BLaER1 treated with 17β-estradiol and CSF1 and Interleukin-3, amounts not matched to agents 10 nM and 100 nM (cell line): ENCODE results near the gene SOAT2.
A peak's percentile ranks its signal among the peaks of the same experiment; 100 is the strongest.
"Not testable (repeated sequence)": the region's sequence is repeated elsewhere in the genome, so short reads cannot be mapped to it uniquely, and the experiment has no call there.

Experiments used
- H3K27ac ChIP-seq, 11 experiments: shearing (Covaris generic); formaldehyde crosslinking; 2 replicates each; pipeline ENCODE4 v1.8.1; 2022
- H3K27me3 ChIP-seq, 11 experiments: shearing (Covaris generic); formaldehyde crosslinking; 2 replicates each; pipeline ENCODE4 v1.8.1; 2022
- H3K36me3 ChIP-seq, 11 experiments: shearing (Covaris generic); formaldehyde crosslinking; 2 replicates each; pipeline ENCODE4 v1.8.1; 2022
- H3K4me1 ChIP-seq, 10 experiments: shearing (Covaris generic); formaldehyde crosslinking; 2 replicates each; pipeline ENCODE4 v1.8.1; 2022
- H3K4me2 ChIP-seq, 11 experiments: shearing (Covaris generic); formaldehyde crosslinking; 2 replicates each; pipeline ENCODE4 v1.8.1; 2022
- H3K4me3 ChIP-seq, 10 experiments: shearing (Covaris generic); formaldehyde crosslinking; 2 replicates each; pipeline ENCODE4 v1.8.1; 2022
- H3K9ac ChIP-seq, 11 experiments: shearing (Covaris generic); formaldehyde crosslinking; 2 replicates each; pipeline ENCODE4 v1.8.1; 2022
- H3K9me3 ChIP-seq, 11 experiments: shearing (Covaris generic); formaldehyde crosslinking; replicated peaks in 1 of 11; 2 replicates each; pipeline ENCODE4 v1.8.1; 2022
- H4K20me1 ChIP-seq, 11 experiments: shearing (Covaris generic); formaldehyde crosslinking; 2 replicates each; pipeline ENCODE4 v1.8.1; 2022
- Cebpa-rat ChIP-seq, 11 experiments: shearing (Covaris generic); IDR thresholded peaks; 2 replicates each; pipeline ENCODE4 v1.8.1; 2022

Gene SOAT2

GRCh38 chr12:53161119-53161911 is 58.0 kb downstream of the SOAT2 start:
- no peak overlapping the region for H3K27ac ChIP-seq
- no peaks in the 10 kb centered on the region for H3K27me3 ChIP-seq
- no peaks in the 10 kb centered on the region for H4K20me1 ChIP-seq
- no peak for TF ChIP-seq Cebpa-rat (IDR thresholded peaks at IDR 0.05)
- no peak overlapping the region for H3K4me3 ChIP-seq
- H3K4me2 ChIP-seq = no peak overlapping the region
- no peaks in the 10 kb centered on the region; a peak in 2 of 22 replicates for H3K36me3 ChIP-seq
- H3K9ac ChIP-seq = no peak overlapping the region
- peaks cover 0 to 10% (median 6%) of the 10 kb centered on the region in 10 experiments; a peak in 7 of 20 replicates for H3K4me1 ChIP-seq
- H3K9me3 ChIP-seq = no peaks in the 10 kb centered on the region; a peak in 1 of 22 replicates

- not testable (repeated sequence) for H3K27me3 ChIP-seq, H3K4me2 ChIP-seq, H3K9ac ChIP-seq
These were observed 59.7 kb downstream of the SOAT2 start for GRCh38 chr12:53163008-53163407.

GRCh38 chr12:53166837-53167236 is 63.6 kb downstream of the SOAT2 start:
- H3K27me3 ChIP-seq = no peaks in the 10 kb centered on the region
- no peak overlapping the region for H3K4me3 ChIP-seq
- peaks cover 0 to 19% (median 0%) of the 10 kb centered on the region in 11 experiments; a peak in 4 of 22 replicates for H3K36me3 ChIP-seq
- no peaks in the 10 kb centered on the region; a peak in 1 of 22 replicates for H3K9me3 ChIP-seq
- peaks cover 5 to 9% (median 9%) of the 10 kb centered on the region in 10 experiments; a peak in 19 of 20 replicates for H3K4me1 ChIP-seq
- no peak overlapping the region for H3K9ac ChIP-seq
- no peak overlapping the region for H3K27ac ChIP-seq
- no peak for TF ChIP-seq Cebpa-rat (IDR thresholded peaks at IDR 0.05)
- no peaks in the 10 kb centered on the region for H4K20me1 ChIP-seq
- no peak overlapping the region for H3K4me2 ChIP-seq

More at GRCh38 chr12:53163008-53163407, 59.7 kb downstream of the SOAT2 start:
- H4K20me1 ChIP-seq, H3K9me3 ChIP-seq, H3K36me3 ChIP-seq, H3K4me3 ChIP-seq, H3K27ac ChIP-seq, H3K4me1 ChIP-seq: not testable (repeated sequence)

- TF ChIP-seq Cebpa-rat (IDR thresholded peaks at IDR 0.05) = no peak
- Histone ChIP-seq H3K9ac (0 out of 22 replicates have a peak overlapping the region, but pooled peaks of 1 of the 11 experiments have one; percentile 4), H3K27me3 (no peaks in the 10 kb centered on the region), H4K20me1 (no peaks in the 10 kb centered on the region), H3K4me3 (no peak overlapping the region), H3K9me3 (no peaks in the 10 kb centered on the region), H3K4me2 (no peak overlapping the region), H3K27ac (no peak overlapping the region; a peak in 1 of 22 replicates), H3K4me1 (peaks cover 6 to 25% (median 19%) of the 10 kb centered on the region in 10 experiments; a peak in 19 of 20 replicates), H3K36me3 (peaks cover 0 to 28% (median 0%) of the 10 kb centered on the region in 11 experiments; a peak in 3 of 22 replicates)
These were observed 66.4 kb downstream of the SOAT2 start for GRCh38 chr12:53169644-53170043.

GRCh38 chr12:53170215-53170614 is 66.9 kb downstream of the SOAT2 start:
- Histone ChIP-seq H3K9ac (no peak overlapping the region), H3K27me3 (no peaks in the 10 kb centered on the region), H3K4me3 (no peak overlapping the region), H3K4me1 (peaks cover 10 to 31% (median 21%) of the 10 kb centered on the region in 10 experiments), H4K20me1 (no peaks in the 10 kb centered on the region), H3K36me3 (peaks cover 0 to 28% (median 0%) of the 10 kb centered on the region in 11 experiments; a peak in 3 of 22 replicates), H3K27ac (no peak overlapping the region), H3K9me3 (no peaks in the 10 kb centered on the region), H3K4me2 (no peak overlapping the region)
- no peak for TF ChIP-seq Cebpa-rat (IDR thresholded peaks at IDR 0.05)

GRCh38 chr12:53170876-53171724 is 67.8 kb downstream of the SOAT2 start:
- no peak for TF ChIP-seq Cebpa-rat (IDR thresholded peaks at IDR 0.05)
- peaks cover 0 to 28% (median 0%) of the 10 kb centered on the region in 11 experiments; a peak in 3 of 22 replicates for H3K36me3 ChIP-seq
- H3K27me3 ChIP-seq = no peaks in the 10 kb centered on the region
- H3K27ac ChIP-seq = 0 out of 22 replicates have a peak overlapping the region, but pooled peaks of 2 of the 11 experiments have one; percentile 1 to 6
- H3K9me3 ChIP-seq = no peaks in the 10 kb centered on the region
- H3K4me2 ChIP-seq = peak overlapping the region in 10 of 11 experiments; percentile 16 to 58 (median 44); a peak in 19 of 22 replicates
- H4K20me1 ChIP-seq = no peaks in the 10 kb centered on the region
- no peak overlapping the region for H3K4me3 ChIP-seq
- H3K4me1 ChIP-seq = peaks cover 10 to 32% (median 22%) of the 10 kb centered on the region in 10 experiments
- peak overlapping the region in 4 of 11 experiments; percentile 0 to 34 (median 18); a peak in 4 of 22 replicates for H3K9ac ChIP-seq

GRCh38 chr12:53171725-53172329 is 68.5 kb downstream of the SOAT2 start:
- peak overlapping the region in 10 of 11 experiments; percentile 16 to 58 (median 44); a peak in 19 of 22 replicates for H3K4me2 ChIP-seq
- no peaks in the 10 kb centered on the region for H3K9me3 ChIP-seq
- H4K20me1 ChIP-seq = no peaks in the 10 kb centered on the region
- no peak for TF ChIP-seq Cebpa-rat (IDR thresholded peaks at IDR 0.05)
- H3K27me3 ChIP-seq = no peaks in the 10 kb centered on the region
- peak overlapping the region in 5 of 11 experiments; percentile 0 to 34 (median 22); a peak in 5 of 22 replicates for H3K9ac ChIP-seq
- H3K4me3 ChIP-seq = no peak overlapping the region
- 0 out of 22 replicates have a peak overlapping the region, but pooled peaks of 2 of the 11 experiments have one; percentile 1 to 6 for H3K27ac ChIP-seq
- H3K36me3 ChIP-seq = peaks cover 0 to 28% (median 0%) of the 10 kb centered on the region in 11 experiments; a peak in 3 of 22 replicates
- peaks cover 10 to 32% (median 22%) of the 10 kb centered on the region in 10 experiments for H3K4me1 ChIP-seq

- H3K9me3 ChIP-seq = no peaks in the 10 kb centered on the region
- H3K9ac ChIP-seq = peak overlapping the region in 3 of 11 experiments; percentile 5 to 34 (median 22); a peak in 2 of 22 replicates
- no peak overlapping the region for H3K4me3 ChIP-seq
- H3K27ac ChIP-seq = no peak overlapping the region
- H3K27me3 ChIP-seq = no peaks in the 10 kb centered on the region
- TF ChIP-seq Cebpa-rat (IDR thresholded peaks at IDR 0.05) = no peak
- H4K20me1 ChIP-seq = no peaks in the 10 kb centered on the region
- peaks cover 10 to 32% (median 22%) of the 10 kb centered on the region in 10 experiments for H3K4me1 ChIP-seq
- peak overlapping the region in 5 of 11 experiments; percentile 22 to 58 (median 52); a peak in 4 of 22 replicates for H3K4me2 ChIP-seq
- peaks cover 0 to 28% (median 0%) of the 10 kb centered on the region in 11 experiments; a peak in 3 of 22 replicates for H3K36me3 ChIP-seq
These were observed 69.1 kb downstream of the SOAT2 start for GRCh38 chr12:53172352-53172751.
